ENCODE results near the gene GTF2H2C.
"Not testable (repeated sequence)": the region's sequence is repeated elsewhere in the genome, so short reads cannot be mapped to it uniquely, and the experiment has no call there.

Gene GTF2H2C

DNA sequence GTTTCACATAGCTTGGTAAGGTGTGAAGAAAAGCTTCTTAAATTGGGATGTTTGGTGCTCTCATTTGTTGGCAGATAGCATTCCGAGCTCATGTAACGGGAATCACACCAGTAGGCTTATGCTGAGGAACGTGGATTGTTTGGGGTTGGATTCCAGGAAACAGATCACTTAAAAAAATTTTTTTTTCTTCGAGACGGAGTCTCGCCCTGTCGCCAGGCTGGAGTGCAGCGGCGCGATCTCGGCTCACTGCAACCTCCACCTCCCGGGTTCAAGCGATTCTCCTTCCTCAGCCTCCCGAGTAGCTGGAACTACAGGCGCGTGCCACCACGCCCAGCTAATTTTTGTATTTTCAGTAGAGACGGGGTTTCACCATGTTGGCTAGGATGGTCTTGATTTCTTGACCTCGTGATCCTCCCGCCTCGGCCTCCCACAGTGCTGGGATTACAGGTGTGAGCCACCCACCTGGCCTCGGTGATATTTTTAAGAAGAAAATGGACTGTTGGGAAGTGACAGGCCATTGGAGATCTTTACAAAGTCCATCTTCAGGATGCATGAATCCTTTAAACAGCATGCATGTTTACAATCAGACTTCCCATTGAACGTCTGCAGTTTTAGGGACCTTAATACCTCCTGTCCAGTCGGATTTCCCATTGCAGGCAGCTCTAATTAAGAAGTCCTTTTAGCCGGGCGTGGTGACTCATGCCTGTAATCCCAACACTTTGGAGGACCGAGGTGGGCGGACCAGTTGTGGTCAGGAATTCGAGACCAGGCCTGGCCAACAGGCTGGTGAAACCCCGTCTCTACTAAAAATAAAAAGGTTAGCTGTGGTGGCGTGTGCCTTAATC is 818 bp downstream of the GTF2H2C start:
- H4K8ac ChIP-seq (ENCODE audit: low read length); H3K79me1 ChIP-seq (replicated peaks; ENCODE audit: low read length, poor library complexity, severe bottlenecking); H2BK12ac ChIP-seq (ENCODE audit: low read length in 2 of 2); H3K36me3 ChIP-seq (ENCODE audit: control insufficient read depth in 1 of 2, insufficient read depth in 2 of 2, low read depth in 1 of 2, low read length in 2 of 2); H2BK5ac ChIP-seq (ENCODE audit: low read depth, low read length, poor library complexity, severe bottlenecking); H3K27me3 ChIP-seq (ENCODE audit: control insufficient read depth in 1 of 2, insufficient read depth in 1 of 2, low read length in 2 of 2); H2BK15ac ChIP-seq (ENCODE audit: low read depth, poor library complexity, severe bottlenecking); H2AFZ ChIP-seq (ENCODE audit: low read depth, low read length); H4K91ac ChIP-seq (ENCODE audit: low read length); H3K4me1 ChIP-seq (ENCODE audit: control insufficient read depth, insufficient read depth, low read depth, low read length); H3K4ac ChIP-seq (ENCODE audit: low read depth in 1 of 2, low read length in 2 of 2); H3K18ac ChIP-seq (ENCODE audit: low read depth in 1 of 2, low read length in 2 of 2); H2AK5ac ChIP-seq (ENCODE audit: low read length, severe bottlenecking); H3K23ac ChIP-seq (ENCODE audit: low read length in 2 of 2); H3K27ac ChIP-seq (ENCODE audit: low read length, poor library complexity, severe bottlenecking); H3K14ac ChIP-seq (ENCODE audit: low read length in 2 of 2); H2BK120ac ChIP-seq (ENCODE audit: low read depth, low read length); H3K9me3 ChIP-seq (ENCODE audit: control insufficient read depth, low read length): not testable (repeated sequence)
- WGBS, result no CpG with 5 or more reads among the region's 31 CpGs
- Histone ChIP-seq H3K4me2 (ENCODE audit: low read length, poor library complexity, severe bottlenecking) (peak overlapping the region; percentile 58), H3K4me3 (ENCODE audit: insufficient read depth in 1 of 2, low read depth in 1 of 2, low read length in 2 of 2) (peak overlapping the region in 1 of 2 experiments; percentile 69), H3K9ac (ENCODE audit: low read length) (peak overlapping the region; percentile 41)
- peak; percentile 18 for DNase-seq

GRCh38 chr5:69566172-69566571 is 6.2 kb downstream of the GTF2H2C start:
- not testable (repeated sequence) for H3K27me3 ChIP-seq (ENCODE audit: control insufficient read depth in 1 of 2, insufficient read depth in 1 of 2, low read length in 2 of 2); H3K27ac ChIP-seq (ENCODE audit: low read length, poor library complexity, severe bottlenecking); H3K9ac ChIP-seq (ENCODE audit: low read length); H4K91ac ChIP-seq (ENCODE audit: low read length); H3K36me3 ChIP-seq (ENCODE audit: control insufficient read depth in 1 of 2, insufficient read depth in 2 of 2, low read depth in 1 of 2, low read length in 2 of 2); H2BK5ac ChIP-seq (ENCODE audit: low read depth, low read length, poor library complexity, severe bottlenecking); H3K14ac ChIP-seq (ENCODE audit: low read length in 2 of 2); H3K4me1 ChIP-seq (ENCODE audit: control insufficient read depth, insufficient read depth, low read depth, low read length); H2AK5ac ChIP-seq (ENCODE audit: low read length, severe bottlenecking); H3K79me1 ChIP-seq (replicated peaks; ENCODE audit: low read length, poor library complexity, severe bottlenecking); H3K4ac ChIP-seq (ENCODE audit: low read depth in 1 of 2, low read length in 2 of 2); H2AFZ ChIP-seq (ENCODE audit: low read depth, low read length); H2BK12ac ChIP-seq (ENCODE audit: low read length in 2 of 2); H3K9me3 ChIP-seq (ENCODE audit: control insufficient read depth, low read length); DNase-seq; H3K18ac ChIP-seq (ENCODE audit: low read depth in 1 of 2, low read length in 2 of 2); H3K23ac ChIP-seq (ENCODE audit: low read length in 2 of 2); H3K4me3 ChIP-seq (ENCODE audit: insufficient read depth in 1 of 2, low read depth in 1 of 2, low read length in 2 of 2); H3K4me2 ChIP-seq (ENCODE audit: low read length, poor library complexity, severe bottlenecking); H2BK120ac ChIP-seq (ENCODE audit: low read depth, low read length); H4K8ac ChIP-seq (ENCODE audit: low read length); H2BK15ac ChIP-seq (ENCODE audit: low read depth, poor library complexity, severe bottlenecking)
- WGBS, result no CpG with 5 or more reads among the region's 2 CpGs

DNA sequence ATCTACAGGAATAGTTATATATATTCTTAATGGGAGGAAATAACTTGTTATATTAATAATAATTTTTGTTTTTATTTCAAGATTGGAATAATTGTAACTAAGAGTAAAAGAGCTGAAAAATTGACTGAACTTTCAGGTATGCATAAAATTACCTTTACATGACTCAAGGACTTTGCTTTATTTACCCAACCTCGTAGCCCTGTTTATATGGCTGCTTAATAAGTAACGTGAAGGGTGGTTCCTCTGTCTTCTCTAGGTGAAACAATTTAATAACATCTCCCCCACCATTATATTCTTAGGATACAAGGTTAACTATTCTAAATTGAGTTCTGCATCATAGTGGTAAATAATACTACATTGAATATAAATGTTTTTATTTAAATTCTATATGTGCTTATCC is 8.1 kb downstream of the GTF2H2C start:
- DNase-seq; H3K36me3 ChIP-seq (ENCODE audit: control insufficient read depth in 1 of 2, insufficient read depth in 2 of 2, low read depth in 1 of 2, low read length in 2 of 2); H3K27me3 ChIP-seq (ENCODE audit: control insufficient read depth in 1 of 2, insufficient read depth in 1 of 2, low read length in 2 of 2); H4K8ac ChIP-seq (ENCODE audit: low read length); H3K23ac ChIP-seq (ENCODE audit: low read length in 2 of 2); H3K4me2 ChIP-seq (ENCODE audit: low read length, poor library complexity, severe bottlenecking); H2AFZ ChIP-seq (ENCODE audit: low read depth, low read length); H2BK120ac ChIP-seq (ENCODE audit: low read depth, low read length); H3K4me1 ChIP-seq (ENCODE audit: control insufficient read depth, insufficient read depth, low read depth, low read length); H2BK12ac ChIP-seq (ENCODE audit: low read length in 2 of 2); H2BK15ac ChIP-seq (ENCODE audit: low read depth, poor library complexity, severe bottlenecking); H4K91ac ChIP-seq (ENCODE audit: low read length); H3K14ac ChIP-seq (ENCODE audit: low read length in 2 of 2); H2AK5ac ChIP-seq (ENCODE audit: low read length, severe bottlenecking); H3K79me1 ChIP-seq (replicated peaks; ENCODE audit: low read length, poor library complexity, severe bottlenecking); H3K18ac ChIP-seq (ENCODE audit: low read depth in 1 of 2, low read length in 2 of 2); H3K9ac ChIP-seq (ENCODE audit: low read length); H3K27ac ChIP-seq (ENCODE audit: low read length, poor library complexity, severe bottlenecking); H3K9me3 ChIP-seq (ENCODE audit: control insufficient read depth, low read length); H3K4me3 ChIP-seq (ENCODE audit: insufficient read depth in 1 of 2, low read depth in 1 of 2, low read length in 2 of 2); H2BK5ac ChIP-seq (ENCODE audit: low read depth, low read length, poor library complexity, severe bottlenecking); H3K4ac ChIP-seq (ENCODE audit: low read depth in 1 of 2, low read length in 2 of 2): not testable (repeated sequence)
- WGBS, result no CpG with 5 or more reads among the region's 2 CpGs

GRCh38 chr5:69583356-69583755 is 23.4 kb downstream of the GTF2H2C start:
- not testable (repeated sequence) for H2AK5ac ChIP-seq (ENCODE audit: low read length, severe bottlenecking); H3K4ac ChIP-seq (ENCODE audit: low read depth in 1 of 2, low read length in 2 of 2); H3K36me3 ChIP-seq (ENCODE audit: control insufficient read depth in 1 of 2, insufficient read depth in 2 of 2, low read depth in 1 of 2, low read length in 2 of 2); H4K91ac ChIP-seq (ENCODE audit: low read length); H3K4me3 ChIP-seq (ENCODE audit: insufficient read depth in 1 of 2, low read depth in 1 of 2, low read length in 2 of 2); H2BK5ac ChIP-seq (ENCODE audit: low read depth, low read length, poor library complexity, severe bottlenecking); H3K18ac ChIP-seq (ENCODE audit: low read depth in 1 of 2, low read length in 2 of 2); H3K4me1 ChIP-seq (ENCODE audit: control insufficient read depth, insufficient read depth, low read depth, low read length); DNase-seq; H4K8ac ChIP-seq (ENCODE audit: low read length); H3K4me2 ChIP-seq (ENCODE audit: low read length, poor library complexity, severe bottlenecking); H3K79me1 ChIP-seq (replicated peaks; ENCODE audit: low read length, poor library complexity, severe bottlenecking); H2BK12ac ChIP-seq (ENCODE audit: low read length in 2 of 2); H3K23ac ChIP-seq (ENCODE audit: low read length in 2 of 2); H2BK120ac ChIP-seq (ENCODE audit: low read depth, low read length); H2AFZ ChIP-seq (ENCODE audit: low read depth, low read length); H3K27ac ChIP-seq (ENCODE audit: low read length, poor library complexity, severe bottlenecking); H3K9ac ChIP-seq (ENCODE audit: low read length); H2BK15ac ChIP-seq (ENCODE audit: low read depth, poor library complexity, severe bottlenecking); H3K14ac ChIP-seq (ENCODE audit: low read length in 2 of 2); H3K9me3 ChIP-seq (ENCODE audit: control insufficient read depth, low read length); H3K27me3 ChIP-seq (ENCODE audit: control insufficient read depth in 1 of 2, insufficient read depth in 1 of 2, low read length in 2 of 2)
- no CpG with 5 or more reads among the region's 2 CpGs for WGBS

Data from mesenchymal stem cell (in vitro differentiated cells and primary cell).